PC-3 (cell line): ENCODE data around the gene ZNF546.
"Not testable (repeated sequence)": the region's sequence is repeated elsewhere in the genome, so short reads cannot be mapped to it uniquely, and the experiment has no call there.

Experiments used
- CTCF ChIP-seq: fragments of 300-600 bp; sonication (generic); conservative IDR thresholded peaks from 2 replicates; pipeline ENCODE4 v1.5.1; 2017; ENCODE audit warnings: antibody characterized with exemption, low read depth, mild to moderate bottlenecking, low read length
- EZH2 ChIP-seq: fragments of 300-600 bp; sonication (generic); IDR thresholded peaks from one replicate; pipeline ENCODE4 v1.6.1; 2017; ENCODE audit warnings: antibody characterized with exemption, mild to moderate bottlenecking, low read length; ENCODE audit not compliant: unreplicated experiment
- EZH2phosphoT487 ChIP-seq: fragments of 300-600 bp; sonication (generic); IDR thresholded peaks from 2 replicates; pipeline ENCODE4 v1.6.1; 2018; ENCODE audit warnings: mild to moderate bottlenecking, antibody characterized with exemption, low read length, borderline replicate concordance

- TF ChIP-seq CTCF, EZH2, EZH2phosphoT487: not testable (repeated sequence)
These were observed 37.9 kb upstream of the ZNF546 start for GRCh38 chr19:39958942-39959341.
